Measurements from ENCODE around the gene DHX30. TPM values are rescaled to one million over a fixed set of nuclear protein-coding genes. Genes with fewer than 3 reads are reported as not detected.

DHX30 gene
- total and polyA plus RNA-seq, 9 of the 15 experiments (the other 6 are each of a cell fraction or from before 2014, with no cell fraction given) = 12.3 to 158 (median 79.0) TPM

GRCh38 chr3:47781685-47782445 lies 21.1 kb upstream of the DHX30 start, which contains the start of gene SMARCC1 (continued):
- TF ChIP-seq, protein P1, sequence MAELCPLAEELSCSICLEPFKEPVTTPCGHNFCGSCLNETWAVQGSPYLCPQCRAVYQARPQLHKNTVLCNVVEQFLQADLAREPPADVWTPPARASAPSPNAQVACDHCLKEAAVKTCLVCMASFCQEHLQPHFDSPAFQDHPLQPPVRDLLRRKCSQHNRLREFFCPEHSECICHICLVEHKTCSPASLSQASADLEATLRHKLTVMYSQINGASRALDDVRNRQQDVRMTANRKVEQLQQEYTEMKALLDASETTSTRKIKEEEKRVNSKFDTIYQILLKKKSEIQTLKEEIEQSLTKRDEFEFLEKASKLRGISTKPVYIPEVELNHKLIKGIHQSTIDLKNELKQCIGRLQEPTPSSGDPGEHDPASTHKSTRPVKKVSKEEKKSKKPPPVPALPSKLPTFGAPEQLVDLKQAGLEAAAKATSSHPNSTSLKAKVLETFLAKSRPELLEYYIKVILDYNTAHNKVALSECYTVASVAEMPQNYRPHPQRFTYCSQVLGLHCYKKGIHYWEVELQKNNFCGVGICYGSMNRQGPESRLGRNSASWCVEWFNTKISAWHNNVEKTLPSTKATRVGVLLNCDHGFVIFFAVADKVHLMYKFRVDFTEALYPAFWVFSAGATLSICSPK (IDR thresholded peaks at IDR 0.05; ENCODE audit: borderline replicate concordance) = no peak
- TF ChIP-seq MAFF (IDR thresholded peaks at IDR 0.05; ENCODE audit: low read length) (no peak), KDM1A (IDR thresholded peaks at IDR 0.05) (no peak), MCM3 (IDR thresholded peaks at IDR 0.05) (no peak), ZBTB8A (IDR thresholded peaks at IDR 0.05; ENCODE audit: partially characterized antibody) (no peak), IRF1 (CRISPR knock-in tag; IDR thresholded peaks at IDR 0.05; ENCODE audit: borderline replicate concordance) (no peak), CHD4 (IDR thresholded peaks at IDR 0.05; ENCODE audit: insufficient read depth, insufficient replicate concordance, low read depth, low read length, poor library complexity, severe bottlenecking) (no peak), PHF20 (IDR thresholded peaks at IDR 0.05; ENCODE audit: partially characterized antibody) (peak; percentile 91), ZNF830 (CRISPR knock-in tag; IDR thresholded peaks at IDR 0.05) (no peak), E2F4 (CRISPR knock-in tag; IDR thresholded peaks at IDR 0.05; ENCODE audit: low read depth) (peak; percentile 84), STAG1 (CRISPR knock-in tag; IDR thresholded peaks at IDR 0.05; ENCODE audit: borderline replicate concordance) (no peak), CREB1 (IDR thresholded peaks at IDR 0.05) (peak; percentile 80), CREB1 (CRISPR knock-in tag; IDR thresholded peaks at IDR 0.05) (peak; percentile 86), BRD9 (IDR thresholded peaks at IDR 0.05; ENCODE audit: low read depth, partially characterized antibody) (peak; percentile 78), ZNF408 (CRISPR knock-in tag; IDR thresholded peaks at IDR 0.05; ENCODE audit: low read depth) (no peak), VEZF1 (CRISPR knock-in tag; IDR thresholded peaks at IDR 0.05) (peak; percentile 89), ZNF41 (CRISPR knock-in tag; conservative IDR thresholded peaks at IDR 0.05) (no peak)
- TF ChIP-seq, protein P2, sequence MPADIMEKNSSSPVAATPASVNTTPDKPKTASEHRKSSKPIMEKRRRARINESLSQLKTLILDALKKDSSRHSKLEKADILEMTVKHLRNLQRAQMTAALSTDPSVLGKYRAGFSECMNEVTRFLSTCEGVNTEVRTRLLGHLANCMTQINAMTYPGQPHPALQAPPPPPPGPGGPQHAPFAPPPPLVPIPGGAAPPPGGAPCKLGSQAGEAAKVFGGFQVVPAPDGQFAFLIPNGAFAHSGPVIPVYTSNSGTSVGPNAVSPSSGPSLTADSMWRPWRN (IDR thresholded peaks at IDR 0.05; ENCODE audit: low read depth) = no peak
- TF ChIP-seq, protein P3, sequence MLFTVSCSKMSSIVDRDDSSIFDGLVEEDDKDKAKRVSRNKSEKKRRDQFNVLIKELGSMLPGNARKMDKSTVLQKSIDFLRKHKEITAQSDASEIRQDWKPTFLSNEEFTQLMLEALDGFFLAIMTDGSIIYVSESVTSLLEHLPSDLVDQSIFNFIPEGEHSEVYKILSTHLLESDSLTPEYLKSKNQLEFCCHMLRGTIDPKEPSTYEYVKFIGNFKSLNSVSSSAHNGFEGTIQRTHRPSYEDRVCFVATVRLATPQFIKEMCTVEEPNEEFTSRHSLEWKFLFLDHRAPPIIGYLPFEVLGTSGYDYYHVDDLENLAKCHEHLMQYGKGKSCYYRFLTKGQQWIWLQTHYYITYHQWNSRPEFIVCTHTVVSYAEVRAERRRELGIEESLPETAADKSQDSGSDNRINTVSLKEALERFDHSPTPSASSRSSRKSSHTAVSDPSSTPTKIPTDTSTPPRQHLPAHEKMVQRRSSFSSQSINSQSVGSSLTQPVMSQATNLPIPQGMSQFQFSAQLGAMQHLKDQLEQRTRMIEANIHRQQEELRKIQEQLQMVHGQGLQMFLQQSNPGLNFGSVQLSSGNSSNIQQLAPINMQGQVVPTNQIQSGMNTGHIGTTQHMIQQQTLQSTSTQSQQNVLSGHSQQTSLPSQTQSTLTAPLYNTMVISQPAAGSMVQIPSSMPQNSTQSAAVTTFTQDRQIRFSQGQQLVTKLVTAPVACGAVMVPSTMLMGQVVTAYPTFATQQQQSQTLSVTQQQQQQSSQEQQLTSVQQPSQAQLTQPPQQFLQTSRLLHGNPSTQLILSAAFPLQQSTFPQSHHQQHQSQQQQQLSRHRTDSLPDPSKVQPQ (CRISPR knock-in tag; IDR thresholded peaks at IDR 0.05; ENCODE audit: borderline replicate concordance) = no peak
